ENCODE data around the gene GAK.
"Not testable (repeated sequence)": the region's sequence is repeated elsewhere in the genome, so short reads cannot be mapped to it uniquely, and the experiment has no call there.

The GAK gene

DNA sequence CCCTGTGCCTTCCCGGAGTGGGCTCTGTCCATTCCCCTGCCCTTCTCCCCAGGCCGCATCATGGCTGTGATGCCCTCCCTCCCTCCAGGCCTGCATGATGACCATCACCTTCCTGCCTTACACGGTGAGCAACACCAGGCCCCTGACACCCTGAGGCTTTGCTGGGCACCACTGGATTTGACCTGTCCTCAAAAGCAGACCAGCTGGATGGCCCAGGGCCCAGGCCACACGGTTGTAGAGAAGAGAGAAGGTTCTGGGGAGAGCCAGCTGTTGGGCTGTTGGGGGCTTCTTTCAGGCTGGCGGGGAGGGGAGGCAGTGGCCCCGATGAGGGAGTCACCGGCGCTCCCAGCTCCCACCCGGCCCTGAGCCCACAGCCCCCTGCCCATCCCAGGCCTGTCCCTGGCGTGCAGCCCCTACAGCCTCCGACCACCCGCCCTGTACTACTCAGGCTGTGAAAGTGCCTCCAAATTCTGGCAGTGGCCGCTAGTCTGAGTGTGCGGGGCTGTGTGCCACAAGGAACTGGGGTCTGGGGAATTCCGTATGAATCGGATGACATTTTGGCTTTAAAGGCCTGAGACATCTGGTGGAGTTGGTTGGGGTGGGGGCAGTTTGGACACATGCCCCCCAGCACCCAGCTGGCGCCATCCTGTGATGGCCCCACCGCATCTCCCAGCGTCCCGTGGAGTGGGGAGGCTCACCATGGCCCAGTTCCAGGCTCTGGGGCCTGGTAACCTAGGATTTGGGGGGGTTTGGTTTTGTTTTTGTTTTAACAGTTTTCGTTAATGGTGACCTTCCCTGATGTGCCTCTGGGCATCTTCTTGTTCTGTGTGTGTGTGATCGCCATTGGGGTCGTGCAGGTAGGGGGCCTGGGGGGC, 19.7 kb upstream of the GAK start:
- no peak for DNase-seq

DNA sequence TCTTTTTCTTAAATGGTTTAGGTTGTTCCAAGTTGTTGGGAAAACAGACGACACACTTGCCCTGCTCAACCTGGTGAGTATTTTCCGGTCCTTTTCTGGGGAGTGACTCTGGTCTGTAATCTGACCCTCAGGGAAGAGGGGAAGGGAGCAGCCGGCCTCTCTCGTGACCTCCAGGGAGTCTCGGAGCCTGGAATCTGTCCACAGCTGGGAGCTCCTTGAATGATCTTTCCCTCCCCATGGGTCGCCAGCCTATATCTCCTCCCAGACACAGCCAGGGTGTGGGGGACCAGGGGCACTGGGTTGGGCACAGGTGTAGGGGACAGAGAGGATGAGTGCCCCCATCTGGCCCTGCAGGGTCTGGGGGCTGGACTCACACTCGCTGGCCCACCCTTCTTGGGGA, 19.1 kb upstream of the GAK start:
- no peak for DNase-seq

- no peak for DNase-seq
Measured at GRCh38 chr4:950136-951020, 18.3 kb upstream of the GAK start.

DNA sequence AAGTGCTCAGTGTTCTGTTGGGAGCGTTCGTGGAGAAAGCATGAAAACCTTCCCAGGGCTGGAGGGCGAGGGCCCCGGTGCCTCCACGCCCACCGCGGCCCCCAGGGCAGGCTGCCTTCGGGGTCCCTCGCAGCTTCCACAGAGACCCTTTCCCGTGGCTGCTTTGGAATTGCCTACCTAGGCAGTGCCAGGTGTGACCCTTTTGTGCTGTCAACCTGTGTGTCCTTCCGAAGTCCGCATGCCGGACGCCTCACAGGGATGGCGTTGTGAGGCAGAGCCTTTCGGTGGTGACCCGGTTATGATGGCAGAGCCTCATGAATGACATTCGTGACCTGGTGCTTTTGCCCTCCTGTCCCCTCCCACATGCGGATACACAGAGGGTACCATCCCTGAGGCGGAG, 17.5 kb upstream of the GAK start:
- DNase-seq, result no peak

DNA sequence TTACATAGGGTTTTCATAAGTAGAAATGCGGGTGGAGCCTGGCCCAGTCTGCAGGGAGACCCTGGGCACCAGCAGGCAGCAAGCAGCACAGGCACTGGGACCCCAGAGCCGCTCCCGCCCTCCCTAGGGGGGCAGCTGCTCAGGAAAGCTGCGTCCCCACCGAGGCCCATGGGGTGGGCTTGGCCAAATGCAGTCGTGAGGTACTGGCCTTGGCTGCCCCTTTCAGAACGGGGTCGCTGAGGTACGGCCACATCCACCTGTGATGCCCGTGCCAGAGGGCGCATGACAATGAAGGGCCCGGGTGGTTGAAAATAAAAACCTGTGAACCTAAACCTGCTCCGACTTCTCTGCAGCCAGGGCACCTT, 16.8 kb upstream of the GAK start:
- no peak for DNase-seq

DNA sequence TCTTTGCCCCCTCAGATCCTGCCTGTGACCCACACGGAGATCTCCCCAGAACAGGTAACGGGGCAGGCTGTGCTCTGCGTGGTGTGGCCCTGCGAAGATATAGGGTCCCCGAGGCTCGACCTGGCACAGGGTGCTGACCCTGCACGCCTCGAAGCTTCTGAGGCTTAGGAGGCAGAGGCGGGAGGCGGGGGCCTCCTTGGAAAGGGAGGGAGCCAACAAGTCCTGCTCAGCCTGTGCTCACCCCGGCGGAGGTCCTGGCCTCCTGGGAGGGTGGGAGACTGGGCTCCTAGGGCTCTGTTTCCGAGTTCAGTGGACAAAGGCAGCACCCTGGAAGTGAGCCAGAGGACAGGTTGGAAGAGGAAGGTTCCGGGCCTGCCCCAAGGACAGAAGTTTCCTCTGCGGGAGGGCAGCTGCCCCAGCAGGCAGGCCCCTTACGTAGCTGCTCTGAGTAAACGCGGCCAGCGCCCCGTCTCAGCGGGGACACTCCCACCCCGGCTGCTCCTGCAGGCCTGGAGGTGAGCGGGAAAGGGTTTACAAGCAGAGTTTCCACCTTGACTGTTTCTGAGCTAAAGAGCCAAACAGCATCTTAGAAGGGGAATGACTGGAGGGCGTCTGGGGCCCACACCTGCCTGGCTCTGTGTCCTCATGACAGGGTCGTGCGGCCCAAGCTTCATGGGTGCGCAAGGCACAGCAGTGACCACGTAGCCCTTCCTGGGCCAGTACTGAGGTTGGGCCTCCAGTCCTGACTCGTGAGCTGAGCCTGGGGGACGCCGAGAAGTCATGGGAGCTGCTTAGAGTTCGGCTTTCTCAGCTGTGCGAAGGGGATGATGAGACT, 16.2 kb upstream of the GAK start:
- no peak for DNase-seq

DNA sequence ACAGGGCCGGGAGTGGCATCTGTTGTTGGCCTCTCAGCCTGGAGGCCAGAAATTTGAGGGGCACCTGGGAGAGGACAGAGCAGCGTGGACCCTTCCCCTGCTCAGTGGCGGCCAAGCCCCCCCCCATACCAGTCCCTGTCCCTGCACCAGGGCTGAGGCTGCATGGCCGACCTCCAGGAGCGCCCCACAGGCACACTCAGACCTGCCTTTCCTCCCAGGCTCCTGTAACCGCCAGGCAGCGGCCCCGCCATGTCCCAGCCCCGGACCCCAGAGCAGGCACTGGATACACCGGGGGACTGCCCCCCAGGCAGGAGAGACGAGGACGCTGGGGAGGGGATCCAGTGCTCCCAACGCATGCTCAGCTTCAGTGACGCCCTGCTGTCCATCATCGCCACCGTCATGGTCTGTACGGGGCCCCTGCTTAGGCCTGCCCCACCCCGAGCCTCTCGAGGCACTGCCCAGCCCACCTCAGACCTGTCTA, 15.4 kb upstream of the GAK start:
- no peak for DNase-seq

DNA sequence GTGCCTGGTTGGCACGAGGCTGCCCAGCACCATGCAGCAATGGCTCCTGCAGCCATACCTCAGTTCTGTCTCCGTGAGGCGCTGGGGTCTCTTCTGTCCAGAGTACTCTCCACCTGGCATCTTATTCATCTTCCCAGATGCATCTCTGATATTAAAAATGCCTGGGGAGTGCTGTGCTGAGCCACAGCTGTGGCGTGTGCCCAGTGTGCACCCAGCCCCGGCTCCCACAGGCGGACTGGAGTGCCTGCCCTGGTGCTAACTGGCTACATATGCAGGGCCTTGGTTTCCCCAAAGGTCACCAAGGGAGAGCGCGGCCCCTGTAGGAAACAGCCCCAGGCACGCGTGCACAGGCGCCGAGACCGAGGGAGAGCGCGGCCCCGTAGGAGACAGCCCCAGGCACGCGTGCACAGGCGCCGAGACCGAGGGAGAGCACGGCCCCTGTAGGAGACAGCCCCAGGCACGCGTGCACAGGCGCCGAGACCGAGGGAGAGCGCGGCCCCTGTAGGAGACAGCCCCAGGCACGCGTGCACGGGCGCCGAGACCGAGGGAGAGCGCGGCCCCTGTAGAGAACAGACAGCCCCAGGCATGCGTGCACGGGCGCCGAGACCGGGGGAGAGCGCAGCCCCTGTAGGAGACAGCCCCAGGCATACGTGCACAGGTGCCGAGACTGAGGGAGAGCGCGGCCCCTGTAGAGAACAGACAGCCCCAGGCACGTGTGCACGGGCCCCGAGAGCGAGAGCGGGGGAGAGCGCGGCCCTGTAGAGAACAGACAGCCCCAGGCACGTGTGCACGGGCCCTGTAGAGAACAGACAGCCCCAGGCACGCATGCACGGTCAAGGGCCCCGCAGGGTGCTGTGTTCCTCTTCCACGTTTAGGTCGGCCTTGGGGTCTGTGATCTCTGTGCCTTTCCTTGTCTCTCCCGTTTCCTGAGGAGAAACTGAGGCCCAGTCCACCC, 14.7 kb upstream of the GAK start:
- no peak for DNase-seq

GRCh38 chr4:946103-946450, 14.0 kb upstream of the GAK start:
- DNase-seq, result no peak

GRCh38 chr4:945274-946102, 13.4 kb upstream of the GAK start:
- no peak for DNase-seq

GRCh38 chr4:939508-939907, 7.4 kb upstream of the GAK start:
- DNase-seq, result not testable (repeated sequence)

- DNase-seq, result no peak
Measured at GRCh38 chr4:932713-933070, 576 bp upstream of the GAK start.

- DNase-seq, result peak; percentile 12 to 27
Measured at GRCh38 chr4:931194-931959, 739 bp downstream of the GAK start.

DNA sequence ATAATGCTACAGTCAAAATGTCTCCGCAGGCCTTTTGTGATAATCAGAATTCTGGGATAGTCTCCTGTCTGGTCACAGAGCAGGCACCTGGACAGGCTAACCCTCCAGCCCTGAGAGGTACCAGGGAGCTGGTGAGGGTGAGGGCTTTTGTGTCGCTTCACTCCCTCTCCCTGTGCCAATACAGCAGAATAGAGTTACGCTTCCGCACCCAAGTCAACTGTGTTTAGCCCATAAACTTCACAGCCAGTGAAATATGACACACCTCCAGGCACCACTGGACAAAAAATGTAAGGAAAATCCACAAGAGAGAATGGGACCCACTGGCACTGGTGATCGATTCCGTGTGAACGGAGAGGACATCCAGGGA, 1.3 kb downstream of the GAK start:
- no peak for DNase-seq

GRCh38 chr4:930028-930551, 2.0 kb downstream of the GAK start:
- DNase-seq, result no peak

- DNase-seq, result no peak
Measured at GRCh38 chr4:929096-929765, 2.9 kb downstream of the GAK start.

- not testable (repeated sequence) for DNase-seq
Measured at GRCh38 chr4:927566-927965, 4.5 kb downstream of the GAK start.

DNA sequence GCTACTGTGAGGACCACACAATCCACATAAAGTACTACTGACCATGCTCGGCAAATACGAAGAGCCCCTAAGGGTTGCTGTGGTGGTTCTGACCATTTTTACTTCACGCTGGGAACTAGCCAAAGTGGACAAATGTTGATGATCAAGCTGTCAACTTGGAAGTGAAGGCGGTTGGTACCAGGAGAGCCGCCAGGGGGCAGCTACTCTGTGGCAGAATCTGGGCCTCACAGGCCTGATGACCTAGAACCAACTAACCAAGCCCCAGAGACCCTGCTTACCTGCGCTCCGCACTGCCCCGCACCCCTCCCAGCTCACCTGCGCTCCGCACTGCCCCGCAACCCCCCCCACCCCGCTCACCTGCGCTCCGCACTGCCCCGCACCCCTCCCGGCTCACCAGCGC, 5.6 kb downstream of the GAK start:
- DNase-seq, result no peak

DNA sequence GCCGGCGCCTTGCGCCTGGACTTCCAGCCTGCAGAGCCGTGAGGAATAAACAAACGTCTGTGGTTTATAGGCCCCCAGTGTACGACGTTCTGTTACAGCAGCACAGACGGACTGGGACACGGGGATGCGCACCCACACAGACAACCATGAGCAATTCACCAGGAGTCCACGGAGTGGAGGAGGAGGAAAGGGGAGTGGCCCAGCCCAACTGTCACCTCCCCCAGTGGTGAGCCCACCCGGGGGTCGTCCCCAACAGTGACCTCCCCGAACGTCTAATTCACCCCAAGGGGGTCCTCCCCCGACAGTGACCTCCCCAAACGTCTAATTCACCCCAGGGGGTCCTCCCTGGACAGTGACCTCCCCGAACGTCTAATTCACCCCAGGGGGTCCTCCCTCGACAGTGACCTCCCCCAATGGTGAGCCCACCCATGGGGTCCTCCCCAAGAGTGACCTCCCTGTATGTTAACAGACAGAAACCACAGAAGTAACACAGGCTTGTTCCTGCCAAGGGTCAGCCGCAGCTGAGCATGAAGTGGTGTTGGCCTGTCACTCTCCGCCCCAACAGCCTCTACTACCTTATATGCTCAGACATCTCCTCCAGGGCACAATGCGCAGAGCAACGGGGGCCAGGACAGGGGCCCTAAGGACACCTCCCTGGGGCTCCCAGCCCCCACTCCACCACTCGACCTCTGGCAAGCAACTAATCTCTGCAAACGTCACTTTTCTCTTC, 6.2 kb downstream of the GAK start:
- DNase-seq, result no peak
